ENCODE measurements around the gene NCS1.

The NCS1 gene

GRCh38 chr9:130191068-130191748, 19.0 kb downstream of the NCS1 start:
- H3K4me3 ChIP-seq (ENCODE audit: low read depth, low read length): no peak overlapping the region
- DNase-seq (ENCODE audit: low read depth): no peak

GRCh38 chr9:130191749-130192120, 19.5 kb downstream of the NCS1 start:
- no peak overlapping the region for H3K4me3 ChIP-seq (ENCODE audit: low read depth, low read length)
- DNase-seq (ENCODE audit: low read depth): no peak

- no peak for DNase-seq (ENCODE audit: low read depth)
These were observed 20.3 kb downstream of the NCS1 start for GRCh38 chr9:130192382-130192999.

GRCh38 chr9:130193103-130193502, 20.9 kb downstream of the NCS1 start:
- no peak overlapping the region for H3K4me3 ChIP-seq (ENCODE audit: low read depth, low read length)
- DNase-seq (ENCODE audit: low read depth): no peak

More at GRCh38 chr9:130192382-130192999, 20.3 kb downstream of the NCS1 start:
- H3K4me3 ChIP-seq (ENCODE audit: low read depth, low read length): no peak overlapping the region

- DNase-seq (ENCODE audit: low read depth): no peak
- no peak overlapping the region for H3K4me3 ChIP-seq (ENCODE audit: low read depth, low read length)
These were observed 21.6 kb downstream of the NCS1 start for GRCh38 chr9:130193531-130194377.

- no peak overlapping the region for H3K4me3 ChIP-seq (ENCODE audit: low read depth, low read length)
- no peak for DNase-seq (ENCODE audit: low read depth)
These were observed 22.3 kb downstream of the NCS1 start for GRCh38 chr9:130194378-130194932.

- H3K4me3 ChIP-seq (ENCODE audit: low read depth, low read length): no peak overlapping the region
- no peak for DNase-seq (ENCODE audit: low read depth)
These were observed 23.4 kb downstream of the NCS1 start for GRCh38 chr9:130195638-130196037.

- H3K4me3 ChIP-seq (ENCODE audit: low read depth, low read length): no peak overlapping the region
- DNase-seq (ENCODE audit: low read depth): no peak
These were observed 24.4 kb downstream of the NCS1 start for GRCh38 chr9:130196643-130197042.

- DNase-seq (ENCODE audit: low read depth): no peak
- H3K4me3 ChIP-seq (ENCODE audit: low read depth, low read length): no peak overlapping the region
These were observed 25.2 kb downstream of the NCS1 start for GRCh38 chr9:130197386-130197785.

- no peak overlapping the region for H3K4me3 ChIP-seq (ENCODE audit: low read depth, low read length)
- DNase-seq (ENCODE audit: low read depth): no peak
These were observed 25.7 kb downstream of the NCS1 start for GRCh38 chr9:130197888-130198287.

- H3K4me3 ChIP-seq (ENCODE audit: low read depth, low read length): no peak overlapping the region
These were observed 26.4 kb downstream of the NCS1 start for GRCh38 chr9:130198501-130199179.

GRCh38 chr9:130199605-130200004, 27.4 kb downstream of the NCS1 start:
- no peak for DNase-seq (ENCODE audit: low read depth)
- no peak overlapping the region for H3K4me3 ChIP-seq (ENCODE audit: low read depth, low read length)

More at GRCh38 chr9:130198501-130199179, 26.4 kb downstream of the NCS1 start:
- no peak for DNase-seq (ENCODE audit: low read depth)

- no peak overlapping the region for H3K4me3 ChIP-seq (ENCODE audit: low read depth, low read length)
- DNase-seq (ENCODE audit: low read depth): no peak
These were observed 28.0 kb downstream of the NCS1 start for GRCh38 chr9:130200038-130200849.

- DNase-seq (ENCODE audit: low read depth): no peak
- H3K4me3 ChIP-seq (ENCODE audit: low read depth, low read length): no peak overlapping the region
These were observed 29.2 kb downstream of the NCS1 start for GRCh38 chr9:130201399-130201873.

- no peak overlapping the region for H3K4me3 ChIP-seq (ENCODE audit: low read depth, low read length)
- no peak for DNase-seq (ENCODE audit: low read depth)
These were observed 29.8 kb downstream of the NCS1 start for GRCh38 chr9:130201974-130202373.

GRCh38 chr9:130204341-130204740, 32.1 kb downstream of the NCS1 start:
- H3K4me3 ChIP-seq (ENCODE audit: low read depth, low read length): no peak overlapping the region

GRCh38 chr9:130204959-130205358, 32.8 kb downstream of the NCS1 start:
- no peak for DNase-seq (ENCODE audit: low read depth)
- no peak overlapping the region for H3K4me3 ChIP-seq (ENCODE audit: low read depth, low read length)

More at GRCh38 chr9:130204341-130204740, 32.1 kb downstream of the NCS1 start:
- DNase-seq (ENCODE audit: low read depth): no peak

GRCh38 chr9:130205912-130206311, 33.7 kb downstream of the NCS1 start:
- no peak for DNase-seq (ENCODE audit: low read depth)
- H3K4me3 ChIP-seq (ENCODE audit: low read depth, low read length): no peak overlapping the region

- no peak for DNase-seq (ENCODE audit: low read depth)
- H3K4me3 ChIP-seq (ENCODE audit: low read depth, low read length): no peak overlapping the region
These were observed 34.4 kb downstream of the NCS1 start for GRCh38 chr9:130206579-130206978.

Measured in skeletal muscle cell (primary cell).